Esophagus (tissue), 2 donors: ENCODE data around the gene FNDC5. TPM values are rescaled to one million over a fixed set of nuclear protein-coding genes. Genes with fewer than 3 reads are reported as not detected.

Source experiments
- H3K27ac ChIP-seq, 2 donors: one replicate each; pipeline ENCODE4 v1.5.1; 2013; ENCODE audit warnings: low read depth in 2 of 2, mild to moderate bottlenecking in 2 of 2, inconsistent platforms in 1 of 2, low read length in 1 of 2, moderate library complexity in 1 of 2
- H3K27me3 ChIP-seq, 2 donors: one replicate each; pipeline ENCODE4 v1.6.1; 2013; ENCODE audit warnings: low read length in 2 of 2, control low read depth in 1 of 2, mild to moderate bottlenecking in 1 of 2; ENCODE audit not compliant: insufficient read depth in 2 of 2, control insufficient read depth in 1 of 2
- H3K36me3 ChIP-seq, 2 donors: one replicate each; pipeline ENCODE4 v1.6.1; 2013; ENCODE audit warnings: low read length in 1 of 2; ENCODE audit not compliant: control insufficient read depth in 2 of 2, insufficient read depth in 2 of 2
- H3K4me1 ChIP-seq, 2 donors: one replicate each; pipeline ENCODE4 v1.6.1; 2013; ENCODE audit warnings: low read length in 1 of 2; ENCODE audit not compliant: control insufficient read depth in 2 of 2, insufficient read depth in 2 of 2
- H3K4me3 ChIP-seq, 2 donors: one replicate each; pipeline ENCODE4 v1.5.1; 2013; ENCODE audit warnings: low read length in 2 of 2, mild to moderate bottlenecking in 2 of 2, low read depth in 1 of 2, moderate library complexity in 1 of 2
- H3K9me3 ChIP-seq, 2 donors: one replicate each; pipeline ENCODE4 v1.6.1; 2013; ENCODE audit warnings: mild to moderate bottlenecking in 2 of 2, low read depth in 1 of 2, low read length in 1 of 2, moderate library complexity in 1 of 2; ENCODE audit not compliant: control insufficient read depth in 2 of 2, insufficient read depth in 1 of 2
- whole genome bisulfite sequencing, 2 donors: extraction: QIAGEN DNeasy Blood & Tissue Kit; methylation state at CpG; one replicate each; pipeline ENCODE4 v1.1.7; 2013; 5-methylcytosine and 5-hydroxymethylcytosine counted together
- polyA plus RNA-seq, 2 donors: library from polyadenylated mRNA; stranded (reverse); fragments of 200-250 nt; gene quantifications; one replicate each; pipeline ENCODE4 v1.2.3, GENCODE V29; 2013
- donor health status: healthy with polysubstance abuse.
- donor health status: Bipolar disorder and iron deficiency.

The FNDC5 gene
- polyA plus RNA-seq, 2 donors: 0.53 to 0.90 TPM

GRCh38 chr1:32867671-32868070 is 3.0 kb downstream of the FNDC5 start:
- WGBS, 2 donors: 90 to 93% methylated on average over 7 of the region's 7 CpGs
- Histone ChIP-seq H3K36me3 (peaks cover 0 to 3% of the 10 kb centered on the region in 2 donors), H3K27me3 (peaks cover 0 to 5% of the 10 kb centered on the region in 2 donors), H3K4me3 (no peak overlapping the region), H3K4me1 (peaks cover 2 to 4% of the 10 kb centered on the region in 2 donors), H3K27ac (no peak overlapping the region), H3K9me3 (no peaks in the 10 kb centered on the region)

GRCh38 chr1:32867151-32867550 is 3.6 kb downstream of the FNDC5 start:
- 90 to 93% methylated on average over 5 of the region's 5 CpGs for WGBS, 2 donors

GRCh38 chr1:32865639-32866405 is 4.9 kb downstream of the FNDC5 start:
- Histone ChIP-seq H3K36me3 (peaks cover 0 to 3% of the 10 kb centered on the region in 2 donors), H3K4me1 (no peaks in the 10 kb centered on the region), H3K27ac (no peak overlapping the region), H3K27me3 (peaks cover 0 to 2% of the 10 kb centered on the region in 2 donors), H3K4me3 (no peak overlapping the region), H3K9me3 (no peaks in the 10 kb centered on the region)
- WGBS, 2 donors: 51 to 56% methylated on average over 3 of the region's 3 CpGs

More at GRCh38 chr1:32867151-32867550, 3.6 kb downstream of the FNDC5 start:
- peaks cover 0 to 3% of the 10 kb centered on the region in 2 donors for H3K36me3 ChIP-seq
- H3K27me3 ChIP-seq: peaks cover 0 to 5% of the 10 kb centered on the region in 2 donors
- H3K27ac ChIP-seq: no peak overlapping the region
- H3K9me3 ChIP-seq: no peaks in the 10 kb centered on the region
- H3K4me3 ChIP-seq: no peak overlapping the region
- H3K4me1 ChIP-seq: peaks cover 2% of the 10 kb centered on the region in 2 donors

- H3K9me3 ChIP-seq: no peaks in the 10 kb centered on the region
- H3K4me1 ChIP-seq: no peaks in the 10 kb centered on the region
- H3K36me3 ChIP-seq: peaks cover 0 to 3% of the 10 kb centered on the region in 2 donors
- no peak overlapping the region for H3K4me3 ChIP-seq
- 95 to 97% methylated on average over 8 of the region's 8 CpGs for WGBS, 2 donors
- H3K27ac ChIP-seq: no peak overlapping the region
- H3K27me3 ChIP-seq: no peaks in the 10 kb centered on the region
Measured at GRCh38 chr1:32864375-32865019, 6.2 kb downstream of the FNDC5 start.

- Histone ChIP-seq H3K36me3 (peaks cover 0 to 3% of the 10 kb centered on the region in 2 donors), H3K4me1 (no peaks in the 10 kb centered on the region), H3K4me3 (no peak overlapping the region), H3K27me3 (no peaks in the 10 kb centered on the region), H3K27ac (no peak overlapping the region), H3K9me3 (no peaks in the 10 kb centered on the region)
- 98 to 100% methylated on average over 1 of the region's 1 CpG for WGBS, 2 donors
Measured at GRCh38 chr1:32863881-32864245, 6.8 kb downstream of the FNDC5 start.

GRCh38 chr1:32863218-32863880 is 7.4 kb downstream of the FNDC5 start:
- Histone ChIP-seq H3K27ac (no peak overlapping the region), H3K9me3 (no peaks in the 10 kb centered on the region), H3K4me3 (no peak overlapping the region), H3K36me3 (peaks cover 0 to 3% of the 10 kb centered on the region in 2 donors), H3K27me3 (no peaks in the 10 kb centered on the region), H3K4me1 (no peaks in the 10 kb centered on the region)
- WGBS, 2 donors: 83 to 90% methylated on average over 4 of the region's 4 CpGs

- H3K27me3 ChIP-seq: no peaks in the 10 kb centered on the region
- no peak overlapping the region for H3K27ac ChIP-seq
- no peak overlapping the region for H3K4me3 ChIP-seq
- H3K4me1 ChIP-seq: no peaks in the 10 kb centered on the region
- 72 to 76% methylated on average over 3 of the region's 3 CpGs for WGBS, 2 donors
- H3K36me3 ChIP-seq: peaks cover 0 to 6% of the 10 kb centered on the region in 2 donors
- H3K9me3 ChIP-seq: no peaks in the 10 kb centered on the region
Measured at GRCh38 chr1:32861904-32862695, 8.6 kb downstream of the FNDC5 start.

GRCh38 chr1:32860566-32860965 is 10.1 kb downstream of the FNDC5 start:
- no peaks in the 10 kb centered on the region for H3K27me3 ChIP-seq
- peaks cover 2 to 6% of the 10 kb centered on the region in 2 donors for H3K36me3 ChIP-seq
- H3K4me1 ChIP-seq: no peaks in the 10 kb centered on the region
- no peaks in the 10 kb centered on the region for H3K9me3 ChIP-seq
- H3K27ac ChIP-seq: no peak overlapping the region
- no peak overlapping the region for H3K4me3 ChIP-seq

- no peaks in the 10 kb centered on the region for H3K4me1 ChIP-seq
- H3K9me3 ChIP-seq: no peaks in the 10 kb centered on the region
- H3K27me3 ChIP-seq: no peaks in the 10 kb centered on the region
- H3K36me3 ChIP-seq: peaks cover 2 to 6% of the 10 kb centered on the region in 2 donors
- 96 to 99% methylated on average over 2 of the region's 2 CpGs for WGBS, 2 donors
- no peak overlapping the region for H3K4me3 ChIP-seq
- H3K27ac ChIP-seq: no peak overlapping the region
Measured at GRCh38 chr1:32859915-32860314, 10.8 kb downstream of the FNDC5 start.
